K562 (cell line): ENCODE results near the gene TXNDC8. TPM values are rescaled to one million over a fixed set of nuclear protein-coding genes. Genes with fewer than 3 reads are reported as not detected.

Experiments used
- EWSR1 ChIP-seq: fragments of 450-650 bp; IDR thresholded peaks from 2 replicates; pipeline ENCODE4 v1.6.1; 2018; ENCODE audit warnings: borderline replicate concordance, mild to moderate bottlenecking, low read depth, moderate library complexity; ENCODE audit not compliant: partially characterized antibody
- EZH2 ChIP-seq: IDR thresholded peaks from 2 replicates; pipeline ENCODE4 v1.6.1; 2012; ENCODE audit warnings: low read depth, mild to moderate bottlenecking, inconsistent platforms, low read length, borderline replicate concordance
- HNRNPLL ChIP-seq: fragments of 200-400 bp; formaldehyde crosslinking; IDR thresholded peaks from 2 replicates; pipeline ENCODE4 v1.6.1; 2017; ENCODE audit warnings: low read length, low read depth, mild to moderate bottlenecking; ENCODE audit not compliant: poor library complexity, severe bottlenecking
- HNRNPUL1 ChIP-seq: fragments of 200-400 bp; formaldehyde crosslinking; IDR thresholded peaks from 2 replicates; pipeline ENCODE4 v1.6.1; 2017; ENCODE audit warnings: low read length
- IRF2 ChIP-seq: sonication (generic); formaldehyde crosslinking; IDR thresholded peaks from 2 replicates; pipeline ENCODE4 v1.8.1; 2022; ENCODE audit warnings: mild to moderate bottlenecking, missing genetic modification reagents
- MAFG ChIP-seq: fragments of 450-650 bp; conservative IDR thresholded peaks from 2 replicates; pipeline ENCODE4 v1.6.1; 2016; ENCODE audit warnings: missing genetic modification characterization, missing compliant biosample characterization
- NKRF ChIP-seq: fragments of 450-650 bp; IDR thresholded peaks from 2 replicates; pipeline ENCODE4 v1.6.1; 2016; ENCODE audit warnings: borderline replicate concordance
- PTRF ChIP-seq: fragments of 450-650 bp; IDR thresholded peaks from 2 replicates; pipeline ENCODE4 v1.6.1; 2016; ENCODE audit warnings: mild to moderate bottlenecking, missing genetic modification characterization, missing compliant biosample characterization
- SIRT6 ChIP-seq: IDR thresholded peaks from one replicate; pipeline ENCODE4 v1.6.1; 2012; ENCODE audit warnings: low read depth, mild to moderate bottlenecking, control low read depth, inconsistent platforms, low read length, moderate library complexity
- TSC22D4 ChIP-seq: fragments of 450-650 bp; IDR thresholded peaks from 2 replicates; pipeline ENCODE4 v1.6.1; 2016; ENCODE audit warnings: missing genetic modification characterization, missing biosample characterization, control low read depth
- ZNF146 ChIP-seq: IDR thresholded peaks from one replicate; pipeline ENCODE4 v1.6.1; 2018; ENCODE audit warnings: missing compliant biosample characterization; ENCODE audit not compliant: unreplicated experiment
- ZNF212 ChIP-seq: fragments of 450-650 bp; formaldehyde crosslinking; IDR thresholded peaks from 2 replicates; pipeline ENCODE4 v1.4.0; 2020; ENCODE audit warnings: mild to moderate bottlenecking
- ZNF217 ChIP-seq: sonication (generic); formaldehyde crosslinking; IDR thresholded peaks from 2 replicates; pipeline ENCODE4 v1.8.0; 2022; ENCODE audit warnings: mild to moderate bottlenecking, missing genetic modification reagents
- ZSCAN32 ChIP-seq: fragments of 450-650 bp; formaldehyde crosslinking; IDR thresholded peaks from 2 replicates; pipeline ENCODE4 v1.4.0; 2020; ENCODE audit warnings: mild to moderate bottlenecking, moderate library complexity
- polyA plus RNA-seq, 8 experiments: library from polyadenylated mRNA; depleted of rRNA in 4 of 8; stranded (reverse) in 5 of 8; unstranded in 3 of 8; fragments of >200 nt; fragmentation: Nextera tagmentation in 2 of 8; fragmentation: Illumina TruSeq in 1 of 8; extraction: Ambion mirVana in 2 of 8; extraction: Trizol in 1 of 8; gene quantifications; 2 replicates each; pipeline versions ENCODE4 v1.2.1 to v1.2.3, GENCODE V29; 2011 to 2014; ENCODE audit warnings: inconsistent platforms in 1 of 8, missing spikeins in 1 of 8
- total RNA-seq, 7 experiments: library from RNA; depleted of rRNA in 6 of 7; stranded (reverse); fragments of >200 nt in 6 of 7; fragmentation: Illumina TruSeq in 2 of 7; extraction: Trizol in 2 of 7; gene quantifications; 2 replicates each; pipeline versions ENCODE4 v1.2.1 to v1.2.3, GENCODE V29; 2011 to 2021; ENCODE audit warnings: low replicate concordance in 1 of 7
- TF ChIP-seq, protein P1 (sequence below): fragments of 250-450 bp; sonication (Bioruptor Pico); IDR thresholded peaks from 2 replicates; pipeline ENCODE4 v1.8.0; 2021; ENCODE audit warnings: borderline replicate concordance, mild to moderate bottlenecking, moderate library complexity; ENCODE audit not compliant: poor library complexity, severe bottlenecking
- TF ChIP-seq, protein P2 (sequence below): sonication (generic); formaldehyde crosslinking; IDR thresholded peaks from 2 replicates; pipeline ENCODE4 v1.8.0; 2022; ENCODE audit warnings: mild to moderate bottlenecking, missing genetic modification reagents
- TF ChIP-seq, protein P3 (sequence below), 3 experiments: fragments of 200-800 bp in 1 of 3; fragments of 250-450 bp in 1 of 3; fragments of 450-650 bp in 1 of 3; sonication (Bioruptor Pico) in 1 of 3; sonication (Bioruptor generic) in 1 of 3; formaldehyde crosslinking in 1 of 3; IDR thresholded peaks; 2 replicates each; pipeline versions ENCODE4 v1.6.1 to v1.8.0; 2016 to 2022; ENCODE audit warnings: mild to moderate bottlenecking in 2 of 3, missing genetic modification characterization in 2 of 3, missing compliant biosample characterization in 1 of 3, moderate library complexity in 1 of 3

Gene TXNDC8
- total and polyA plus RNA-seq, 9 of the 15 experiments (the other 6 are each of a cell fraction or from before 2014, with no cell fraction given) = not detected

GRCh38 chr9:110371411-110372007 lies 33.8 kb upstream of the TXNDC8 start (continued):
- no peak for TF ChIP-seq ZNF146 (CRISPR knock-in tag)
- no peak for TF ChIP-seq ZSCAN32 (CRISPR knock-in tag)
- TF ChIP-seq PTRF (tag) = no peak
- TF ChIP-seq EZH2 = no peak; the same call in 1 of the 2 replicates
- TF ChIP-seq TSC22D4 (tag) = no peak
- TF ChIP-seq ZNF212 = no peak
- peak; percentile 66 for TF ChIP-seq MAFG
- no peak for TF ChIP-seq HNRNPUL1
- TF ChIP-seq, protein P1, sequence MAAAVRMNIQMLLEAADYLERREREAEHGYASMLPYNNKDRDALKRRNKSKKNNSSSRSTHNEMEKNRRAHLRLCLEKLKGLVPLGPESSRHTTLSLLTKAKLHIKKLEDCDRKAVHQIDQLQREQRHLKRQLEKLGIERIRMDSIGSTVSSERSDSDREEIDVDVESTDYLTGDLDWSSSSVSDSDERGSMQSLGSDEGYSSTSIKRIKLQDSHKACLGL (CRISPR knock-in tag) = no peak
- no peak; the same call in 1 of the 2 replicates for TF ChIP-seq NKRF
- TF ChIP-seq, protein P2, sequence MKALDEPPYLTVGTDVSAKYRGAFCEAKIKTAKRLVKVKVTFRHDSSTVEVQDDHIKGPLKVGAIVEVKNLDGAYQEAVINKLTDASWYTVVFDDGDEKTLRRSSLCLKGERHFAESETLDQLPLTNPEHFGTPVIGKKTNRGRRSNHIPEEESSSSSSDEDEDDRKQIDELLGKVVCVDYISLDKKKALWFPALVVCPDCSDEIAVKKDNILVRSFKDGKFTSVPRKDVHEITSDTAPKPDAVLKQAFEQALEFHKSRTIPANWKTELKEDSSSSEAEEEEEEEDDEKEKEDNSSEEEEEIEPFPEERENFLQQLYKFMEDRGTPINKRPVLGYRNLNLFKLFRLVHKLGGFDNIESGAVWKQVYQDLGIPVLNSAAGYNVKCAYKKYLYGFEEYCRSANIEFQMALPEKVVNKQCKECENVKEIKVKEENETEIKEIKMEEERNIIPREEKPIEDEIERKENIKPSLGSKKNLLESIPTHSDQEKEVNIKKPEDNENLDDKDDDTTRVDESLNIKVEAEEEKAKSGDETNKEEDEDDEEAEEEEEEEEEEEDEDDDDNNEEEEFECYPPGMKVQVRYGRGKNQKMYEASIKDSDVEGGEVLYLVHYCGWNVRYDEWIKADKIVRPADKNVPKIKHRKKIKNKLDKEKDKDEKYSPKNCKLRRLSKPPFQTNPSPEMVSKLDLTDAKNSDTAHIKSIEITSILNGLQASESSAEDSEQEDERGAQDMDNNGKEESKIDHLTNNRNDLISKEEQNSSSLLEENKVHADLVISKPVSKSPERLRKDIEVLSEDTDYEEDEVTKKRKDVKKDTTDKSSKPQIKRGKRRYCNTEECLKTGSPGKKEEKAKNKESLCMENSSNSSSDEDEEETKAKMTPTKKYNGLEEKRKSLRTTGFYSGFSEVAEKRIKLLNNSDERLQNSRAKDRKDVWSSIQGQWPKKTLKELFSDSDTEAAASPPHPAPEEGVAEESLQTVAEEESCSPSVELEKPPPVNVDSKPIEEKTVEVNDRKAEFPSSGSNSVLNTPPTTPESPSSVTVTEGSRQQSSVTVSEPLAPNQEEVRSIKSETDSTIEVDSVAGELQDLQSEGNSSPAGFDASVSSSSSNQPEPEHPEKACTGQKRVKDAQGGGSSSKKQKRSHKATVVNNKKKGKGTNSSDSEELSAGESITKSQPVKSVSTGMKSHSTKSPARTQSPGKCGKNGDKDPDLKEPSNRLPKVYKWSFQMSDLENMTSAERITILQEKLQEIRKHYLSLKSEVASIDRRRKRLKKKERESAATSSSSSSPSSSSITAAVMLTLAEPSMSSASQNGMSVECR (CRISPR knock-in tag) = no peak
- no peak for TF ChIP-seq IRF2 (CRISPR knock-in tag)
- TF ChIP-seq, protein P3, sequence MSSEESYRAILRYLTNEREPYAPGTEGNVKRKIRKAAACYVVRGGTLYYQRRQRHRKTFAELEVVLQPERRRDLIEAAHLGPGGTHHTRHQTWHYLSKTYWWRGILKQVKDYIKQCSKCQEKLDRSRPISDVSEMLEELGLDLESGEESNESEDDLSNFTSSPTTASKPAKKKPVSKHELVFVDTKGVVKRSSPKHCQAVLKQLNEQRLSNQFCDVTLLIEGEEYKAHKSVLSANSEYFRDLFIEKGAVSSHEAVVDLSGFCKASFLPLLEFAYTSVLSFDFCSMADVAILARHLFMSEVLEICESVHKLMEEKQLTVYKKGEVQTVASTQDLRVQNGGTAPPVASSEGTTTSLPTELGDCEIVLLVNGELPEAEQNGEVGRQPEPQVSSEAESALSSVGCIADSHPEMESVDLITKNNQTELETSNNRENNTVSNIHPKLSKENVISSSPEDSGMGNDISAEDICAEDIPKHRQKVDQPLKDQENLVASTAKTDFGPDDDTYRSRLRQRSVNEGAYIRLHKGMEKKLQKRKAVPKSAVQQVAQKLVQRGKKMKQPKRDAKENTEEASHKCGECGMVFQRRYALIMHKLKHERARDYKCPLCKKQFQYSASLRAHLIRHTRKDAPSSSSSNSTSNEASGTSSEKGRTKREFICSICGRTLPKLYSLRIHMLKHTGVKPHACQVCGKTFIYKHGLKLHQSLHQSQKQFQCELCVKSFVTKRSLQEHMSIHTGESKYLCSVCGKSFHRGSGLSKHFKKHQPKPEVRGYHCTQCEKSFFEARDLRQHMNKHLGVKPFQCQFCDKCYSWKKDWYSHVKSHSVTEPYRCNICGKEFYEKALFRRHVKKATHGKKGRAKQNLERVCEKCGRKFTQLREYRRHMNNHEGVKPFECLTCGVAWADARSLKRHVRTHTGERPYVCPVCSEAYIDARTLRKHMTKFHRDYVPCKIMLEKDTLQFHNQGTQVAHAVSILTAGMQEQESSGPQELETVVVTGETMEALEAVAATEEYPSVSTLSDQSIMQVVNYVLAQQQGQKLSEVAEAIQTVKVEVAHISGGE (CRISPR knock-in tag; IDR thresholded peaks at IDR 0.05) = peak in 1 of 3 experiments; percentile 87; a peak in 2 of 6 replicates
- no peak for TF ChIP-seq SIRT6
- no peak for TF ChIP-seq EWSR1
- no peak for TF ChIP-seq ZNF217
- TF ChIP-seq HNRNPLL = no peak
